ENCODE data around the gene PPP1R12A. TPM values are rescaled to one million over a fixed set of nuclear protein-coding genes. Genes with fewer than 3 reads are reported as not detected.

PPP1R12A gene
- polyA plus RNA-seq, 3 donors: 26.2 to 57.2 (median 33.1) TPM

DNA sequence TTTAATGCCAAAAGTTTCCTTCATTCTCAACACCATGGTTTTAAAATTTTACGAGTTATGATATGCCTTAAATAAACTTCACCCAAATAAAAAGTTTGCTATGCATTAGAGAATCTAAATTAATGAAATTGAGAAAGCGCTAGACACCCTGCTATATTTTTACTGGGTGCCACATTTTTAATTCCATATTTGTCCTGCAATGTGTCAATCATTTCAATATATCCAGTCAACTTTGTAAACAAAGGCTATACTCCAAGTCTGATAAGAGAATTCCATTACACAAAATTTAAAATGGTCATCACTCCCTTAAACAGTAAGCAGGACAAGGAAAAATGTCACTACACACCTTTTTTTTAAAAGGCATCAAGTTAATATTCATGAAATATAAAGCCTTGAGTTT is 1.9 kb downstream of the PPP1R12A start:
- intact Hi-C loops (cut with micrococcal nuclease): loop anchor here in 1 of 2 donors (10.0 kb wide), 1 partner anchor 48 kb away; no protein-coding TSS in a partner anchor
- H3K4me1 Mint-ChIP-seq: peaks cover 53% of the 10 kb centered on the region
- H4K20me1 ChIP-seq (ENCODE audit: insufficient read depth, low read length): peaks cover 64% of the 10 kb centered on the region
- H3K27ac Mint-ChIP-seq: peak overlapping the region in 2 of 7 donors; percentile 98 to 99
- H3K36me3 ChIP-seq (replicated peaks in 1 of 2; ENCODE audit: control insufficient read depth in 1 of 2, insufficient read depth in 2 of 2, low read length in 2 of 2): no peaks in the 10 kb centered on the region
- no peak overlapping the region for H2AFZ ChIP-seq (ENCODE audit: insufficient read depth, low read depth, low read length, poor library complexity, severe bottlenecking)
- H3K9me3 ChIP-seq (replicated peaks in 1 of 2; ENCODE audit: control insufficient read depth in 1 of 2, insufficient read depth in 1 of 2, low read length in 2 of 2): no peaks in the 10 kb centered on the region
- peak overlapping the region; percentile 99 for H3K4me3 Mint-ChIP-seq
- peak overlapping the region in 1 of 2 donors; percentile 95 for H3K27ac ChIP-seq (ENCODE audit: low read depth in 1 of 2, low read length in 2 of 2)
- peaks cover 31 to 49% of the 10 kb centered on the region in 2 donors for H3K4me1 ChIP-seq (ENCODE audit: control insufficient read depth in 1 of 2, insufficient read depth in 2 of 2, low read length in 2 of 2)
- TF ChIP-seq, protein P1, sequence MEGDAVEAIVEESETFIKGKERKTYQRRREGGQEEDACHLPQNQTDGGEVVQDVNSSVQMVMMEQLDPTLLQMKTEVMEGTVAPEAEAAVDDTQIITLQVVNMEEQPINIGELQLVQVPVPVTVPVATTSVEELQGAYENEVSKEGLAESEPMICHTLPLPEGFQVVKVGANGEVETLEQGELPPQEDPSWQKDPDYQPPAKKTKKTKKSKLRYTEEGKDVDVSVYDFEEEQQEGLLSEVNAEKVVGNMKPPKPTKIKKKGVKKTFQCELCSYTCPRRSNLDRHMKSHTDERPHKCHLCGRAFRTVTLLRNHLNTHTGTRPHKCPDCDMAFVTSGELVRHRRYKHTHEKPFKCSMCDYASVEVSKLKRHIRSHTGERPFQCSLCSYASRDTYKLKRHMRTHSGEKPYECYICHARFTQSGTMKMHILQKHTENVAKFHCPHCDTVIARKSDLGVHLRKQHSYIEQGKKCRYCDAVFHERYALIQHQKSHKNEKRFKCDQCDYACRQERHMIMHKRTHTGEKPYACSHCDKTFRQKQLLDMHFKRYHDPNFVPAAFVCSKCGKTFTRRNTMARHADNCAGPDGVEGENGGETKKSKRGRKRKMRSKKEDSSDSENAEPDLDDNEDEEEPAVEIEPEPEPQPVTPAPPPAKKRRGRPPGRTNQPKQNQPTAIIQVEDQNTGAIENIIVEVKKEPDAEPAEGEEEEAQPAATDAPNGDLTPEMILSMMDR (IDR thresholded peaks at IDR 0.05): no peak
- peaks cover 91% of the 10 kb centered on the region for H3K79me2 ChIP-seq (ENCODE audit: insufficient read depth, low read length)
- no peak for DNase-seq
- peak overlapping the region; percentile 83 to 96 (median 87) for H3K4me3 ChIP-seq (replicated peaks in 1 of 3; ENCODE audit: low read depth in 2 of 3, low read length in 3 of 3)
- WGBS (ENCODE audit: insufficient coverage): no CpG with 5 or more reads among the region's 2 CpGs
- H3K27me3 Mint-ChIP-seq (ENCODE audit: low read depth in 3 of 3): no peaks in the 10 kb centered on the region
- H3K9me3 Mint-ChIP-seq: no peaks in the 10 kb centered on the region
- no peak overlapping the region for H3K9ac ChIP-seq (ENCODE audit: insufficient read depth, low read length, poor library complexity, severe bottlenecking)
- peaks cover 3 to 8% of the 10 kb centered on the region in 2 donors for H3K36me3 Mint-ChIP-seq
- peak overlapping the region; percentile 86 for H3K4me2 ChIP-seq (replicated peaks; ENCODE audit: extremely low read depth, low read length, poor library complexity, severe bottlenecking)
- no peaks in the 10 kb centered on the region for H3K27me3 ChIP-seq (ENCODE audit: control insufficient read depth in 2 of 2, insufficient read depth in 2 of 2, low read length in 2 of 2)

DNA sequence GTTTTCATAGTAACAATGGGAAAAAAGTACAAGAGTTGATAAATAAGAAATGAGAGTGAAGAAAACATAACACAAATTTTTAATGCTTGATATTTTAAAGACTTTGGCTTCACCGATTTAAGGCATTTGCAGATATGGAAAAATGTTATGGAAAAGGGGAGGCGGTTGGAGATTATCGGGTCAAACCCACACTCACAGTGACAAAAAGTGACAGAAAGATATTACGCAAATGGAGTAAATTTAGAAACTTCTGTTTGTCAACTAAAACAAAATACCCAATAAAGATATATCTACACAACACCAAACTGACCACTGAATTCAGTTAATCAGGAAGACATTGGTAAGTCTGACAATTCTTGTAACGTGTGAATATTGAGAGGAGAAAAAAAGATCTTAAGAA is 2.5 kb downstream of the PPP1R12A start:
- no peak overlapping the region for H3K9ac ChIP-seq (ENCODE audit: insufficient read depth, low read length, poor library complexity, severe bottlenecking)
- WGBS (ENCODE audit: insufficient coverage): no CpG with 5 or more reads among the region's 5 CpGs
- Mint-ChIP-seq H3K4me1 (peaks cover 58% of the 10 kb centered on the region), H3K27ac (peak overlapping the region in 5 of 7 donors; percentile 50 to 98 (median 73)), H3K4me3 (peak overlapping the region; percentile 25 to 99), H3K36me3 (peaks cover 3 to 8% of the 10 kb centered on the region in 2 donors), H3K27me3 (ENCODE audit: low read depth in 3 of 3) (no peaks in the 10 kb centered on the region), H3K9me3 (no peaks in the 10 kb centered on the region)
- H3K4me1 ChIP-seq (ENCODE audit: control insufficient read depth in 1 of 2, insufficient read depth in 2 of 2, low read length in 2 of 2): peaks cover 36 to 55% of the 10 kb centered on the region in 2 donors
- no peaks in the 10 kb centered on the region for H3K27me3 ChIP-seq (ENCODE audit: control insufficient read depth in 2 of 2, insufficient read depth in 2 of 2, low read length in 2 of 2)
- H3K36me3 ChIP-seq (replicated peaks in 1 of 2; ENCODE audit: control insufficient read depth in 1 of 2, insufficient read depth in 2 of 2, low read length in 2 of 2): no peaks in the 10 kb centered on the region
- H3K4me3 ChIP-seq (replicated peaks in 1 of 3; ENCODE audit: low read depth in 2 of 3, low read length in 3 of 3): peak overlapping the region in 1 of 3 experiments; percentile 96
- H2AFZ ChIP-seq (ENCODE audit: insufficient read depth, low read depth, low read length, poor library complexity, severe bottlenecking): no peak overlapping the region
- intact Hi-C loops (cut with micrococcal nuclease): loop anchor here in 1 of 2 donors (10.0 kb wide), 1 partner anchor 48 kb away; no protein-coding TSS in a partner anchor
- peaks cover 98% of the 10 kb centered on the region for H3K79me2 ChIP-seq (ENCODE audit: insufficient read depth, low read length)
- peak overlapping the region in 1 of 2 donors; percentile 43 for H3K27ac ChIP-seq (ENCODE audit: low read depth in 1 of 2, low read length in 2 of 2)
- TF ChIP-seq, protein P1 (IDR thresholded peaks at IDR 0.05): no peak
- H4K20me1 ChIP-seq (ENCODE audit: insufficient read depth, low read length): peaks cover 71% of the 10 kb centered on the region
- H3K9me3 ChIP-seq (replicated peaks in 1 of 2; ENCODE audit: control insufficient read depth in 1 of 2, insufficient read depth in 1 of 2, low read length in 2 of 2): no peaks in the 10 kb centered on the region
- peak overlapping the region; percentile 86 for H3K4me2 ChIP-seq (replicated peaks; ENCODE audit: extremely low read depth, low read length, poor library complexity, severe bottlenecking)
- no peak for DNase-seq

Data from CD14-positive monocyte (primary cell).